Measurements from ENCODE around the gene TDRD1. TPM values are rescaled to one million over a fixed set of nuclear protein-coding genes. Genes with fewer than 3 reads are reported as not detected.

Gene TDRD1
- 1.2 and 1.7 TPM in 2 replicates for total RNA-seq

GRCh38 chr10:114179148-114179547 is at the start of gene TDRD1:
Gene TDRD1 (plus strand): TSS chr10:114179353. CDS start chr10:114187832, 8,479 bp downstream.

GRCh38 chr10:114173921-114174694 is 5.0 kb upstream of the TDRD1 start, which contains the start of gene CCDC186:
Gene CCDC186 (minus strand): TSS chr10:114174203. CDS start chr10:114163268, 10,935 bp downstream.

GRCh38 chr10:114239117-114239993 is 60.2 kb downstream of the TDRD1 start, which contains the start of gene VWA2:
Gene VWA2 (plus strand): TSS chr10:114239254. CDS start chr10:114248714, 9,460 bp downstream.

Other genes starting within 250 kb of the TDRD1 start
- gene ADRB1, start 135.5 kb upstream of the TDRD1 start, total RNA-seq, result 0.06 TPM in 1 of 2 replicates, not detected in the other
- 8.2 and 13.4 TPM in 2 replicates for gene CCDC186, start 5.2 kb upstream of the TDRD1 start, total RNA-seq
- 0.06 and 0.15 TPM in 2 replicates for gene VWA2, start 59.9 kb downstream of the TDRD1 start, total RNA-seq
- gene AFAP1L2, start 225.1 kb downstream of the TDRD1 start, total RNA-seq, result 3.1 and 3.5 TPM in 2 replicates